GM23338 (cell line): ENCODE measurements around the gene PCLAF.

ENCODE experiments used
- CREB1 ChIP-seq: fragments of 250-450 bp; sonication (Bioruptor Pico); IDR thresholded peaks from 2 replicates; pipeline ENCODE4 v1.5.0; 2020; ENCODE audit warnings: low read depth, mild to moderate bottlenecking, moderate library complexity
- EZH2 ChIP-seq: fragments of 200-600 bp; sonication (generic); IDR thresholded peaks from one replicate; pipeline ENCODE4 v1.8.0; 2017; ENCODE audit warnings: antibody characterized with exemption, mild to moderate bottlenecking, low read depth; ENCODE audit not compliant: unreplicated experiment
- EZH2phosphoT487 ChIP-seq: fragments of 200-600 bp; sonication (generic); IDR thresholded peaks from one replicate; pipeline ENCODE4 v1.8.1; 2018; ENCODE audit warnings: antibody characterized with exemption; ENCODE audit not compliant: unreplicated experiment
- JUNB ChIP-seq: IDR thresholded peaks from one replicate; pipeline ENCODE4 v1.6.1; 2016; ENCODE audit warnings: antibody characterized with exemption; ENCODE audit not compliant: unreplicated experiment
- NANOG ChIP-seq: IDR thresholded peaks from 2 replicates; pipeline ENCODE4 v1.6.1; 2016; ENCODE audit warnings: antibody characterized with exemption, borderline replicate concordance
- POLR2AphosphoS5 ChIP-seq: IDR thresholded peaks from 2 replicates; pipeline ENCODE4 v1.6.1; 2016; ENCODE audit warnings: antibody characterized with exemption, low read depth
- STAT1 ChIP-seq: IDR thresholded peaks from one replicate; pipeline ENCODE4 v1.6.1; 2016; ENCODE audit warnings: antibody characterized with exemption; ENCODE audit not compliant: unreplicated experiment
- ZNF331 ChIP-seq: fragments of 250-450 bp; sonication (Bioruptor Pico); IDR thresholded peaks from 2 replicates; pipeline ENCODE4 v1.5.0; 2020; ENCODE audit warnings: low read depth, mild to moderate bottlenecking, moderate library complexity
- TF ChIP-seq, protein P1 (sequence below), 2 experiments: fragments of 200-600 bp in 1 of 2; sonication (generic) in 1 of 2; conservative IDR thresholded peaks; 2 replicates each; pipeline versions ENCODE4 v1.5.1 to v1.6.1; 2016 to 2017; ENCODE audit warnings: antibody characterized with exemption in 2 of 2, low read depth in 2 of 2, mild to moderate bottlenecking in 2 of 2, moderate library complexity in 1 of 2
- TF ChIP-seq, protein P2 (sequence below): IDR thresholded peaks from one replicate; pipeline ENCODE4 v1.6.1; 2018; ENCODE audit warnings: antibody characterized with exemption; ENCODE audit not compliant: unreplicated experiment
- TF ChIP-seq, protein P3 (sequence below): IDR thresholded peaks from 2 replicates; pipeline ENCODE4 v1.6.1; 2016; ENCODE audit warnings: antibody characterized with exemption
- TF ChIP-seq, protein P4 (sequence below): fragments of 250-450 bp; sonication (Bioruptor Pico); IDR thresholded peaks from 2 replicates; pipeline ENCODE4 v1.5.0; 2020; ENCODE audit warnings: mild to moderate bottlenecking, moderate library complexity

DNA sequence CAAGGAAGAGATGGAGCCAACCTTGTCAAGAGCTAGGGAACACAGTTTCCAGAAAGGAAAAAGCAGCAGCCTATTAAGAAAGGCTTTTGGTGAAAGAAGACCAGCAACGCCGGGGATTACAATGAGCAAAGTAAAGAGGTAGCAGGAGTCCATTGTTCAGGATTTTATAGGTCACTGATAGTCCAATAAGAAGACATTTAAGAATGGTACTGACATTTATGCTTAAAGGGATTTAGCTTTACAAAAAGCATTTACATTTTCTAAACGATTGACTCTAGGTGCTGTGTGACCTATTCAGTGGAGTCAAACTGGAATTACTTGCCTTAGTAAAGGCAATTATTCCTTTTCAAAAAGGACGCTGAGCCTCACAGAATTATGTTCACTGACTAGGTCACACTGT is 66.0 kb downstream of the PCLAF start:
- TF ChIP-seq, protein P1, sequence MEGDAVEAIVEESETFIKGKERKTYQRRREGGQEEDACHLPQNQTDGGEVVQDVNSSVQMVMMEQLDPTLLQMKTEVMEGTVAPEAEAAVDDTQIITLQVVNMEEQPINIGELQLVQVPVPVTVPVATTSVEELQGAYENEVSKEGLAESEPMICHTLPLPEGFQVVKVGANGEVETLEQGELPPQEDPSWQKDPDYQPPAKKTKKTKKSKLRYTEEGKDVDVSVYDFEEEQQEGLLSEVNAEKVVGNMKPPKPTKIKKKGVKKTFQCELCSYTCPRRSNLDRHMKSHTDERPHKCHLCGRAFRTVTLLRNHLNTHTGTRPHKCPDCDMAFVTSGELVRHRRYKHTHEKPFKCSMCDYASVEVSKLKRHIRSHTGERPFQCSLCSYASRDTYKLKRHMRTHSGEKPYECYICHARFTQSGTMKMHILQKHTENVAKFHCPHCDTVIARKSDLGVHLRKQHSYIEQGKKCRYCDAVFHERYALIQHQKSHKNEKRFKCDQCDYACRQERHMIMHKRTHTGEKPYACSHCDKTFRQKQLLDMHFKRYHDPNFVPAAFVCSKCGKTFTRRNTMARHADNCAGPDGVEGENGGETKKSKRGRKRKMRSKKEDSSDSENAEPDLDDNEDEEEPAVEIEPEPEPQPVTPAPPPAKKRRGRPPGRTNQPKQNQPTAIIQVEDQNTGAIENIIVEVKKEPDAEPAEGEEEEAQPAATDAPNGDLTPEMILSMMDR (conservative IDR thresholded peaks at IDR 0.05; ENCODE audit: low read depth in 2 of 2), result no peak
- TF ChIP-seq POLR2AphosphoS5 (no peak), EZH2 (no peak), STAT1 (no peak), CREB1 (CRISPR knock-in tag) (no peak), NANOG (no peak), JUNB (no peak), EZH2phosphoT487 (no peak), ZNF331 (CRISPR knock-in tag) (no peak)
- TF ChIP-seq, protein P2, sequence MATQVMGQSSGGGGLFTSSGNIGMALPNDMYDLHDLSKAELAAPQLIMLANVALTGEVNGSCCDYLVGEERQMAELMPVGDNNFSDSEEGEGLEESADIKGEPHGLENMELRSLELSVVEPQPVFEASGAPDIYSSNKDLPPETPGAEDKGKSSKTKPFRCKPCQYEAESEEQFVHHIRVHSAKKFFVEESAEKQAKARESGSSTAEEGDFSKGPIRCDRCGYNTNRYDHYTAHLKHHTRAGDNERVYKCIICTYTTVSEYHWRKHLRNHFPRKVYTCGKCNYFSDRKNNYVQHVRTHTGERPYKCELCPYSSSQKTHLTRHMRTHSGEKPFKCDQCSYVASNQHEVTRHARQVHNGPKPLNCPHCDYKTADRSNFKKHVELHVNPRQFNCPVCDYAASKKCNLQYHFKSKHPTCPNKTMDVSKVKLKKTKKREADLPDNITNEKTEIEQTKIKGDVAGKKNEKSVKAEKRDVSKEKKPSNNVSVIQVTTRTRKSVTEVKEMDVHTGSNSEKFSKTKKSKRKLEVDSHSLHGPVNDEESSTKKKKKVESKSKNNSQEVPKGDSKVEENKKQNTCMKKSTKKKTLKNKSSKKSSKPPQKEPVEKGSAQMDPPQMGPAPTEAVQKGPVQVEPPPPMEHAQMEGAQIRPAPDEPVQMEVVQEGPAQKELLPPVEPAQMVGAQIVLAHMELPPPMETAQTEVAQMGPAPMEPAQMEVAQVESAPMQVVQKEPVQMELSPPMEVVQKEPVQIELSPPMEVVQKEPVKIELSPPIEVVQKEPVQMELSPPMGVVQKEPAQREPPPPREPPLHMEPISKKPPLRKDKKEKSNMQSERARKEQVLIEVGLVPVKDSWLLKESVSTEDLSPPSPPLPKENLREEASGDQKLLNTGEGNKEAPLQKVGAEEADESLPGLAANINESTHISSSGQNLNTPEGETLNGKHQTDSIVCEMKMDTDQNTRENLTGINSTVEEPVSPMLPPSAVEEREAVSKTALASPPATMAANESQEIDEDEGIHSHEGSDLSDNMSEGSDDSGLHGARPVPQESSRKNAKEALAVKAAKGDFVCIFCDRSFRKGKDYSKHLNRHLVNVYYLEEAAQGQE, result no peak
- TF ChIP-seq, protein P3, sequence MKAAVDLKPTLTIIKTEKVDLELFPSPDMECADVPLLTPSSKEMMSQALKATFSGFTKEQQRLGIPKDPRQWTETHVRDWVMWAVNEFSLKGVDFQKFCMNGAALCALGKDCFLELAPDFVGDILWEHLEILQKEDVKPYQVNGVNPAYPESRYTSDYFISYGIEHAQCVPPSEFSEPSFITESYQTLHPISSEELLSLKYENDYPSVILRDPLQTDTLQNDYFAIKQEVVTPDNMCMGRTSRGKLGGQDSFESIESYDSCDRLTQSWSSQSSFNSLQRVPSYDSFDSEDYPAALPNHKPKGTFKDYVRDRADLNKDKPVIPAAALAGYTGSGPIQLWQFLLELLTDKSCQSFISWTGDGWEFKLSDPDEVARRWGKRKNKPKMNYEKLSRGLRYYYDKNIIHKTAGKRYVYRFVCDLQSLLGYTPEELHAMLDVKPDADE, result no peak
- TF ChIP-seq, protein P4, sequence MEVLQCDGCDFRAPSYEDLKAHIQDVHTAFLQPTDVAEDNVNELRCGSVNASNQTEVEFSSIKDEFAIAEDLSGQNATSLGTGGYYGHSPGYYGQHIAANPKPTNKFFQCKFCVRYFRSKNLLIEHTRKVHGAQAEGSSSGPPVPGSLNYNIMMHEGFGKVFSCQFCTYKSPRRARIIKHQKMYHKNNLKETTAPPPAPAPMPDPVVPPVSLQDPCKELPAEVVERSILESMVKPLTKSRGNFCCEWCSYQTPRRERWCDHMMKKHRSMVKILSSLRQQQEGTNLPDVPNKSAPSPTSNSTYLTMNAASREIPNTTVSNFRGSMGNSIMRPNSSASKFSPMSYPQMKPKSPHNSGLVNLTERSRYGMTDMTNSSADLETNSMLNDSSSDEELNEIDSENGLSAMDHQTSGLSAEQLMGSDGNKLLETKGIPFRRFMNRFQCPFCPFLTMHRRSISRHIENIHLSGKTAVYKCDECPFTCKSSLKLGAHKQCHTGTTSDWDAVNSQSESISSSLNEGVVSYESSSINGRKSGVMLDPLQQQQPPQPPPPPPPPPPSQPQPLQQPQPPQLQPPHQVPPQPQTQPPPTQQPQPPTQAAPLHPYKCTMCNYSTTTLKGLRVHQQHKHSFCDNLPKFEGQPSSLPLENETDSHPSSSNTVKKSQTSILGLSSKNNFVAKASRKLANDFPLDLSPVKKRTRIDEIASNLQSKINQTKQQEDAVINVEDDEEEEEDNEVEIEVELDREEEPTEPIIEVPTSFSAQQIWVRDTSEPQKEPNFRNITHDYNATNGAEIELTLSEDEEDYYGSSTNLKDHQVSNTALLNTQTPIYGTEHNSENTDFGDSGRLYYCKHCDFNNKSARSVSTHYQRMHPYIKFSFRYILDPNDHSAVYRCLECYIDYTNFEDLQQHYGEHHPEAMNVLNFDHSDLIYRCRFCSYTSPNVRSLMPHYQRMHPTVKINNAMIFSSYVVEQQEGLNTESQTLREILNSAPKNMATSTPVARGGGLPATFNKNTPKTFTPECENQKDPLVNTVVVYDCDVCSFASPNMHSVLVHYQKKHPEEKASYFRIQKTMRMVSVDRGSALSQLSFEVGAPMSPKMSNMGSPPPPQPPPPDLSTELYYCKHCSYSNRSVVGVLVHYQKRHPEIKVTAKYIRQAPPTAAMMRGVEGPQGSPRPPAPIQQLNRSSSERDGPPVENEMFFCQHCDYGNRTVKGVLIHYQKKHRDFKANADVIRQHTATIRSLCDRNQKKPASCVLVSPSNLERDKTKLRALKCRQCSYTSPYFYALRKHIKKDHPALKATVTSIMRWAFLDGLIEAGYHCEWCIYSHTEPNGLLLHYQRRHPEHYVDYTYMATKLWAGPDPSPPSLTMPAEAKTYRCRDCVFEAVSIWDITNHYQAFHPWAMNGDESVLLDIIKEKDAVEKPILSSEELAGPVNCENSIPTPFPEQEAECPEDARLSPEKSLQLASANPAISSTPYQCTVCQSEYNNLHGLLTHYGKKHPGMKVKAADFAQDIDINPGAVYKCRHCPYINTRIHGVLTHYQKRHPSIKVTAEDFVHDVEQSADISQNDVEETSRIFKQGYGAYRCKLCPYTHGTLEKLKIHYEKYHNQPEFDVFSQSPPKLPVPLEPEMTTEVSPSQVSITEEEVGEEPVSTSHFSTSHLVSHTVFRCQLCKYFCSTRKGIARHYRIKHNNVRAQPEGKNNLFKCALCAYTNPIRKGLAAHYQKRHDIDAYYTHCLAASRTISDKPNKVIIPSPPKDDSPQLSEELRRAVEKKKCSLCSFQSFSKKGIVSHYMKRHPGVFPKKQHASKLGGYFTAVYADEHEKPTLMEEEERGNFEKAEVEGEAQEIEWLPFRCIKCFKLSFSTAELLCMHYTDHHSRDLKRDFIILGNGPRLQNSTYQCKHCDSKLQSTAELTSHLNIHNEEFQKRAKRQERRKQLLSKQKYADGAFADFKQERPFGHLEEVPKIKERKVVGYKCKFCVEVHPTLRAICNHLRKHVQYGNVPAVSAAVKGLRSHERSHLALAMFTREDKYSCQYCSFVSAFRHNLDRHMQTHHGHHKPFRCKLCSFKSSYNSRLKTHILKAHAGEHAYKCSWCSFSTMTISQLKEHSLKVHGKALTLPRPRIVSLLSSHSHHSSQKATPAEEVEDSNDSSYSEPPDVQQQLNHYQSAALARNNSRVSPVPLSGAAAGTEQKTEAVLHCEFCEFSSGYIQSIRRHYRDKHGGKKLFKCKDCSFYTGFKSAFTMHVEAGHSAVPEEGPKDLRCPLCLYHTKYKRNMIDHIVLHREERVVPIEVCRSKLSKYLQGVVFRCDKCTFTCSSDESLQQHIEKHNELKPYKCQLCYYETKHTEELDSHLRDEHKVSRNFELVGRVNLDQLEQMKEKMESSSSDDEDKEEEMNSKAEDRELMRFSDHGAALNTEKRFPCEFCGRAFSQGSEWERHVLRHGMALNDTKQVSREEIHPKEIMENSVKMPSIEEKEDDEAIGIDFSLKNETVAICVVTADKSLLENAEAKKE (CRISPR knock-in tag), result no peak
